K562 (cell line): ENCODE measurements around the gene FUT8. TPM values are rescaled to one million over a fixed set of nuclear protein-coding genes. Genes with fewer than 3 reads are reported as not detected.

ENCODE experiments used
- ATAC-seq: fragments of 200-7000 bp; cut with Tn5 transposase; 3 replicates; pipeline ENCODE4 v1.9.1; 2020; ENCODE audit warnings: moderate library complexity
- BruUV-seq: library from RNA; stranded (reverse); fragments of 400-500 nt; replicated peaks from 2 replicates; lab custom pipeline; 2021; lab: Mats Ljungman, UMichigan
- CTCF ChIA-PET: fragments of 300-600 bp; formaldehyde crosslinking; extraction: SDS; loops from one replicate; lab custom pipeline; 2021; ENCODE audit warnings: low intra/inter-chr PET ratio; lab: Yijun Ruan, JAX
- POLR2A ChIA-PET: fragments of 300-600, 350-650 bp; sonication (Branson Sonifier 250); formaldehyde crosslinking; extraction: SDS; loops from one replicate; lab custom pipeline; 2021; ENCODE audit warnings: antibody characterized with exemption, inconsistent platforms; lab: Yijun Ruan, JAX
- DNase-seq, 4 experiments: peaks; one replicate each; pipeline versions ENCODE4 v3.0.0 to v3.0.0-alpha.2; 2011 to 2018; ENCODE audit warnings: low spot score in 3 of 4, mixed read lengths in 3 of 4; ENCODE audit errors: extremely low read depth in 1 of 4
- FAIRE-seq: peaks from 2 replicates; lab custom pipeline; 2011; peaks lifted over from hg19 to GRCh38; lab: Jason Lieb, UNC
- H2AFZ ChIP-seq: 2 replicates; pipeline ENCODE4 v1.6.0; 2011; ENCODE audit warnings: low read depth, low read length, control low read depth, inconsistent platforms
- H3K27ac ChIP-seq: fragments of 200-600 bp; 3 replicates; pipeline ENCODE4 v1.8.0; 2011; ENCODE audit warnings: low read depth, mild to moderate bottlenecking, control low read depth, inconsistent platforms, low read length, moderate library complexity, mixed read lengths; ENCODE audit errors: extremely low read depth
- H3K27me3 ChIP-seq, 2 experiments: fragments of 300-600 bp in 1 of 2; 2 replicates in 1 of 2; 3 replicates in 1 of 2; pipeline versions ENCODE4 v1.6.0 to v1.8.0; 2011; ENCODE audit warnings: inconsistent platforms in 2 of 2, low read length in 2 of 2, mild to moderate bottlenecking in 1 of 2, mixed read lengths in 1 of 2, moderate library complexity in 1 of 2; ENCODE audit not compliant: control insufficient read depth in 2 of 2, insufficient read depth in 2 of 2
- H3K36me3 ChIP-seq: fragments of 300-600 bp; 3 replicates; pipeline ENCODE4 v1.8.0; 2011; ENCODE audit warnings: mild to moderate bottlenecking, low read length, inconsistent platforms; ENCODE audit not compliant: control insufficient read depth, insufficient read depth
- H3K4me1 ChIP-seq, 2 experiments: fragments of 200-600 bp in 1 of 2; replicated peaks in 1 of 2; 2 replicates in 1 of 2; 3 replicates in 1 of 2; pipeline versions ENCODE4 v1.5.1 to v1.8.0; 2011; ENCODE audit warnings: inconsistent platforms in 2 of 2, low read length in 2 of 2, mild to moderate bottlenecking in 1 of 2, mixed read lengths in 1 of 2, moderate library complexity in 1 of 2; ENCODE audit not compliant: control insufficient read depth in 2 of 2, insufficient read depth in 2 of 2
- H3K4me2 ChIP-seq: 2 replicates; pipeline ENCODE4 v1.6.1; 2011; ENCODE audit warnings: low read length, control low read depth, inconsistent platforms, mixed read lengths; ENCODE audit not compliant: insufficient read depth
- H3K4me3 ChIP-seq: fragments of 200-600 bp; sonication (generic), shearing (Covaris generic); 2 replicates; pipeline ENCODE4 v1.5.1; 2016; ENCODE audit warnings: control low read depth, inconsistent platforms
- H3K79me2 ChIP-seq: fragments of 200-600 bp; 3 replicates; pipeline ENCODE4 v1.8.0; 2011; ENCODE audit warnings: low read length, inconsistent platforms; ENCODE audit not compliant: control insufficient read depth, insufficient read depth
- H3K9ac ChIP-seq, 2 experiments: 2 replicates each; pipeline versions ENCODE4 v1.6.0 to v1.6.1; 2011; ENCODE audit warnings: low read depth in 2 of 2, low read length in 2 of 2, control low read depth in 1 of 2, inconsistent platforms in 1 of 2, mild to moderate bottlenecking in 1 of 2, mixed read lengths in 1 of 2; ENCODE audit not compliant: insufficient read depth in 1 of 2
- H3K9me1 ChIP-seq: one replicate; pipeline ENCODE4 v1.6.0; 2011; ENCODE audit warnings: inconsistent platforms, mild to moderate bottlenecking, low read length, moderate library complexity; ENCODE audit not compliant: control insufficient read depth, insufficient read depth
- H3K9me3 ChIP-seq: replicated peaks from 2 replicates; pipeline ENCODE4 v1.5.1; 2011; ENCODE audit warnings: low read depth, low read length, inconsistent platforms; ENCODE audit not compliant: control insufficient read depth, insufficient read depth
- H4K20me1 ChIP-seq: replicated peaks from 2 replicates; pipeline ENCODE4 v1.6.1; 2011; ENCODE audit warnings: low read length, inconsistent platforms, mixed read lengths; ENCODE audit not compliant: control insufficient read depth, insufficient read depth
- EHMT2 ChIP-seq: fragments of 450-650 bp; IDR thresholded peaks from 2 replicates; pipeline ENCODE4 v1.6.1; 2018; ENCODE audit warnings: antibody characterized with exemption
- MCM3 ChIP-seq: fragments of 450-650 bp; IDR thresholded peaks from 2 replicates; pipeline ENCODE4 v1.6.1; 2016
- RHOXF2B ChIP-seq: fragments of 250-450 bp; sonication (Bioruptor Pico); conservative IDR thresholded peaks from 2 replicates; pipeline ENCODE4 v1.5.1; 2021
- ZNF778 ChIP-seq: fragments of 450-650 bp; formaldehyde crosslinking; IDR thresholded peaks from 2 replicates; pipeline ENCODE4 v1.4.0; 2020; ENCODE audit warnings: mild to moderate bottlenecking, moderate library complexity
- ZNF780A ChIP-seq: fragments of 250-450 bp; sonication (Bioruptor Pico); IDR thresholded peaks from 2 replicates; pipeline ENCODE4 v1.5.0; 2021; ENCODE audit warnings: mild to moderate bottlenecking
- WGBS: fragments of 100-300 bp; shearing (Covaris generic); methylation state at CpG from one replicate; pipeline ENCODE4 v1.1.6; 2016; ENCODE audit warnings: low coverage, mixed read lengths; ENCODE audit not compliant: insufficient coverage; ENCODE audit errors: missing lambda C conversion rate; 5-methylcytosine and 5-hydroxymethylcytosine counted together
- in situ Hi-C: fragments of 300-500 bp; cut with MboI; formaldehyde crosslinking; loops from 4 replicates; pipeline ENCODE4 v1.15.0; 2018; ENCODE audit warnings: inconsistent platforms, mixed read lengths
- intact Hi-C: fragments of 100-400 bp; cut with micrococcal nuclease; formaldehyde crosslinking; loops from 2 replicates; pipeline ENCODE4 v1.14.2; 2022
- polyA plus RNA-seq, 8 experiments: library from polyadenylated mRNA; depleted of rRNA in 4 of 8; stranded (reverse) in 5 of 8; unstranded in 3 of 8; fragments of >200 nt; fragmentation: Nextera tagmentation in 2 of 8; fragmentation: Illumina TruSeq in 1 of 8; extraction: Ambion mirVana in 2 of 8; extraction: Trizol in 1 of 8; gene quantifications; 2 replicates each; pipeline versions ENCODE4 v1.2.1 to v1.2.3, GENCODE V29; 2011 to 2014; ENCODE audit warnings: inconsistent platforms in 1 of 8, missing spikeins in 1 of 8
- total RNA-seq, 7 experiments: library from RNA; depleted of rRNA in 6 of 7; stranded (reverse); fragments of >200 nt in 6 of 7; fragmentation: Illumina TruSeq in 2 of 7; extraction: Trizol in 2 of 7; gene quantifications; 2 replicates each; pipeline versions ENCODE4 v1.2.1 to v1.2.3, GENCODE V29; 2011 to 2021; ENCODE audit warnings: low replicate concordance in 1 of 7
- TF ChIP-seq, protein P1 (sequence below): sonication (generic); formaldehyde crosslinking; IDR thresholded peaks from 2 replicates; pipeline ENCODE4 v1.8.1; 2022; ENCODE audit warnings: missing genetic modification reagents
- TF ChIP-seq, protein P2 (sequence below), 2 experiments: fragments of 200-800 bp in 1 of 2; sonication (Bioruptor generic) in 1 of 2; sonication (generic) in 1 of 2; formaldehyde crosslinking in 1 of 2; IDR thresholded peaks in 1 of 2; conservative IDR thresholded peaks in 1 of 2; 2 replicates each; pipeline versions ENCODE4 v1.5.0 to v1.6.1; 2016 to 2020; ENCODE audit warnings: missing compliant biosample characterization in 1 of 2, missing genetic modification characterization in 1 of 2, missing genetic modification reagents in 1 of 2
- TF ChIP-seq, protein P3 (sequence below): sonication (generic); formaldehyde crosslinking; IDR thresholded peaks from 2 replicates; pipeline ENCODE4 v1.8.0; 2023; ENCODE audit warnings: mild to moderate bottlenecking, missing genetic modification reagents

Gene FUT8
- total and polyA plus RNA-seq, 9 of the 15 experiments (the other 6 are each of a cell fraction or from before 2014, with no cell fraction given) = 4.1 to 15.2 (median 7.8) TPM

DNA sequence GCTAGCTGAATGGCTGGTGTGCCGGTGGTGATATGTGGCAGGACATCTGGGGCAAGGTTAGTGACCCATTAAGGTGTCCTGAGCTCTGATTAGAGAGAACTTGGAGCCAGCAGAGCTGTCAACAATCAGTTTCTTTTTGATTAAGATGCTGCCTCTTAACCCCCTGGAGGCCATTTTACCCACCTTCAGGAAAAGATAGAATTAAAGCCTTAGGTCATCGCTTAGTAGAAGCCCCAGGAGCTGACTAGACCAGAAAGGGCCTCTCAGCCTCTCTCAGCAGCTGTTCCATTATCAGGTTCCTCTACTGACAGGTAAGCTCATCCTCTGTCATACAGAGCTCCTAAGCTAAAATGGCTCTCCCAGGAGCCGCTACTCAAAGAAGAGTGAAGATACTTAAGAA lies 339.0 kb downstream of the FUT8 start:
- BruUV-seq = no TSS peak
- DNase-seq (no peak), FAIRE-seq (no peak), ATAC-seq (no peak)
- Histone ChIP-seq H3K36me3 (no peaks in the 10 kb centered on the region), H3K79me2 (no peaks in the 10 kb centered on the region), H3K4me2 (no peak overlapping the region), H4K20me1 (no peaks in the 10 kb centered on the region), H3K4me3 (no peak overlapping the region), H3K4me1 (no peaks in the 10 kb centered on the region), H3K27ac (no peak overlapping the region), H3K9ac (no peak overlapping the region), H3K27me3 (no peaks in the 10 kb centered on the region; a peak in 1 of 5 replicates), H3K9me3 (no peaks in the 10 kb centered on the region), H2AFZ (no peak overlapping the region), H3K9me1 (no peaks in the 10 kb centered on the region)
- in situ Hi-C loops (no loop called here), intact Hi-C loops (no loop called here)
- WGBS = 0% methylated on average over 3 of the region's 3 CpGs
- POLR2A ChIA-PET = interaction anchor here (0.9 kb wide), 1 partner anchor 340 kb away, joined by 4 read pairs; no protein-coding TSS in a partner anchor
- CTCF ChIA-PET = no interaction called here
- TF ChIP-seq, protein P1, sequence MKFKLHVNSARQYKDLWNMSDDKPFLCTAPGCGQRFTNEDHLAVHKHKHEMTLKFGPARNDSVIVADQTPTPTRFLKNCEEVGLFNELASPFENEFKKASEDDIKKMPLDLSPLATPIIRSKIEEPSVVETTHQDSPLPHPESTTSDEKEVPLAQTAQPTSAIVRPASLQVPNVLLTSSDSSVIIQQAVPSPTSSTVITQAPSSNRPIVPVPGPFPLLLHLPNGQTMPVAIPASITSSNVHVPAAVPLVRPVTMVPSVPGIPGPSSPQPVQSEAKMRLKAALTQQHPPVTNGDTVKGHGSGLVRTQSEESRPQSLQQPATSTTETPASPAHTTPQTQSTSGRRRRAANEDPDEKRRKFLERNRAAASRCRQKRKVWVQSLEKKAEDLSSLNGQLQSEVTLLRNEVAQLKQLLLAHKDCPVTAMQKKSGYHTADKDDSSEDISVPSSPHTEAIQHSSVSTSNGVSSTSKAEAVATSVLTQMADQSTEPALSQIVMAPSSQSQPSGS (CRISPR knock-in tag) = no peak
- no peak for TF ChIP-seq ZNF778

DNA sequence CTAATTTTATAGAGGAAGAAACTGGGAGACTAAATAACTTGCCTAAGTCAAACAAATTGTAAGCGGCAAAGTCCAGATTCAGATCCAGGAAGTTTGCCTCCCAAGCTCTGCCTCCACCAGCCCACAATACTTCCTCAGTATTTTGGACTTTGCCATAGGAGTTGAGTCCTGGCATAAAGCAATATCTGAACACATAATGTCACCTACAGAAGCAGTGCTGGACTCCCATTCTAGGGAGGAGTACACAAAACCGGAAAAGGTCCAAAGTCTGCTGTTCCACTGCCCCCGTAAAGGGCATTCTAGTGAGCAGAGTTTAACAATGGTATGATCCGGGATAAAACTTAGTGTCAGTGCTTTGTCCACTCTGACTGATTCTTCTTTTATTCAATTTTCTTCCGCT lies 340.5 kb downstream of the FUT8 start:
- Histone ChIP-seq H3K9ac (no peak overlapping the region), H3K27me3 (no peaks in the 10 kb centered on the region; a peak in 1 of 5 replicates), H4K20me1 (no peaks in the 10 kb centered on the region), H3K27ac (no peak overlapping the region), H3K9me1 (no peaks in the 10 kb centered on the region), H3K4me2 (no peak overlapping the region)
- CTCF ChIA-PET = no interaction called here
- POLR2A ChIA-PET = interaction anchor here (0.8 kb wide), 1 partner anchor 29 kb away, joined by 3 read pairs; no protein-coding TSS in a partner anchor
- BruUV-seq = no TSS peak
- ATAC-seq = no peak
- TF ChIP-seq EHMT2 = no peak
- TF ChIP-seq, protein P2, sequence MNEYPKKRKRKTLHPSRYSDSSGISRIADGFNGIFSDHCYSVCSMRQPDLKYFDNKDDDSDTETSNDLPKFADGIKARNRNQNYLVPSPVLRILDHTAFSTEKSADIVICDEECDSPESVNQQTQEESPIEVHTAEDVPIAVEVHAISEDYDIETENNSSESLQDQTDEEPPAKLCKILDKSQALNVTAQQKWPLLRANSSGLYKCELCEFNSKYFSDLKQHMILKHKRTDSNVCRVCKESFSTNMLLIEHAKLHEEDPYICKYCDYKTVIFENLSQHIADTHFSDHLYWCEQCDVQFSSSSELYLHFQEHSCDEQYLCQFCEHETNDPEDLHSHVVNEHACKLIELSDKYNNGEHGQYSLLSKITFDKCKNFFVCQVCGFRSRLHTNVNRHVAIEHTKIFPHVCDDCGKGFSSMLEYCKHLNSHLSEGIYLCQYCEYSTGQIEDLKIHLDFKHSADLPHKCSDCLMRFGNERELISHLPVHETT (CRISPR knock-in tag; conservative IDR thresholded peaks at IDR 0.05 in 1 of 2, IDR thresholded peaks at IDR 0.05 in 1 of 2) = no peak
- TF ChIP-seq MCM3 = no peak
- TF ChIP-seq, protein P3, sequence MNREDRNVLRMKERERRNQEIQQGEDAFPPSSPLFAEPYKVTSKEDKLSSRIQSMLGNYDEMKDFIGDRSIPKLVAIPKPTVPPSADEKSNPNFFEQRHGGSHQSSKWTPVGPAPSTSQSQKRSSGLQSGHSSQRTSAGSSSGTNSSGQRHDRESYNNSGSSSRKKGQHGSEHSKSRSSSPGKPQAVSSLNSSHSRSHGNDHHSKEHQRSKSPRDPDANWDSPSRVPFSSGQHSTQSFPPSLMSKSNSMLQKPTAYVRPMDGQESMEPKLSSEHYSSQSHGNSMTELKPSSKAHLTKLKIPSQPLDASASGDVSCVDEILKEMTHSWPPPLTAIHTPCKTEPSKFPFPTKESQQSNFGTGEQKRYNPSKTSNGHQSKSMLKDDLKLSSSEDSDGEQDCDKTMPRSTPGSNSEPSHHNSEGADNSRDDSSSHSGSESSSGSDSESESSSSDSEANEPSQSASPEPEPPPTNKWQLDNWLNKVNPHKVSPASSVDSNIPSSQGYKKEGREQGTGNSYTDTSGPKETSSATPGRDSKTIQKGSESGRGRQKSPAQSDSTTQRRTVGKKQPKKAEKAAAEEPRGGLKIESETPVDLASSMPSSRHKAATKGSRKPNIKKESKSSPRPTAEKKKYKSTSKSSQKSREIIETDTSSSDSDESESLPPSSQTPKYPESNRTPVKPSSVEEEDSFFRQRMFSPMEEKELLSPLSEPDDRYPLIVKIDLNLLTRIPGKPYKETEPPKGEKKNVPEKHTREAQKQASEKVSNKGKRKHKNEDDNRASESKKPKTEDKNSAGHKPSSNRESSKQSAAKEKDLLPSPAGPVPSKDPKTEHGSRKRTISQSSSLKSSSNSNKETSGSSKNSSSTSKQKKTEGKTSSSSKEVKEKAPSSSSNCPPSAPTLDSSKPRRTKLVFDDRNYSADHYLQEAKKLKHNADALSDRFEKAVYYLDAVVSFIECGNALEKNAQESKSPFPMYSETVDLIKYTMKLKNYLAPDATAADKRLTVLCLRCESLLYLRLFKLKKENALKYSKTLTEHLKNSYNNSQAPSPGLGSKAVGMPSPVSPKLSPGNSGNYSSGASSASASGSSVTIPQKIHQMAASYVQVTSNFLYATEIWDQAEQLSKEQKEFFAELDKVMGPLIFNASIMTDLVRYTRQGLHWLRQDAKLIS = no peak
- TF ChIP-seq RHOXF2B = no peak
- no peak for TF ChIP-seq ZNF780A (CRISPR knock-in tag)
- TF ChIP-seq, all 486 proteins: peak for 0
- WGBS = 7% methylated on average over 4 of the region's 5 CpGs
- Histone ChIP-seq H3K4me1 (no peaks in the 10 kb centered on the region), H3K79me2 (no peaks in the 10 kb centered on the region), H2AFZ (no peak overlapping the region), H3K9me3 (no peaks in the 10 kb centered on the region), H3K36me3 (no peaks in the 10 kb centered on the region), H3K4me3 (no peak overlapping the region)
- in situ Hi-C loops = no loop called here
- DNase-seq (no peak), FAIRE-seq (no peak)
- intact Hi-C loops = no loop called here
